HG02623 (cell line): ENCODE data around the gene LDB2.

ENCODE experiments used
- ATAC-seq: cut with Tn5 transposase; IDR thresholded peaks from one replicate; pipeline ENCODE4 v1.9.1; 2021; ENCODE audit warnings: moderate library complexity; ENCODE audit not compliant: unreplicated experiment

Gene LDB2

DNA sequence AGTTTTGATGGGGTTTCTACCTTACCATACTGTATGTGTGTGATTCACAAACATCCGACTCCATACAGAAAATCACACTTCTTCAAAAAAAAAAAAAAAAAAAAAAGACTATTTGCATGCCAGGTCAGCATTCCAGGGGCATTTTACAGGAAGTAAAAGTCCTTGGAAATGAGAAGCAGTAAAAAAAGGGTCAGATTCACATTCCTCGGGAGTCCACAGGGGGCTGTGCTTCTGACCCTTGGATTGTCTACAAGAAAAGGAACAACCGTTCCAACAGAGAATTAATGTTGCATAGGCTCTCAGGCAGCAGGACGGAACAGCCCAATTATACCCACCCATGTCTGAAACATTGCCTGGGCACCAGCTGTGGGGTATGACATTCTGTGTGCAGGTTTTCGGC, 290.3 kb downstream of the LDB2 start:
- ATAC-seq: no peak

- ATAC-seq: no peak
Observed at GRCh38 chr4:16607241-16608066, 291.0 kb downstream of the LDB2 start.

- no peak for ATAC-seq
Observed at GRCh38 chr4:16606691-16607090, 291.8 kb downstream of the LDB2 start.

GRCh38 chr4:16603178-16603577, 295.3 kb downstream of the LDB2 start:
- ATAC-seq: no peak

DNA sequence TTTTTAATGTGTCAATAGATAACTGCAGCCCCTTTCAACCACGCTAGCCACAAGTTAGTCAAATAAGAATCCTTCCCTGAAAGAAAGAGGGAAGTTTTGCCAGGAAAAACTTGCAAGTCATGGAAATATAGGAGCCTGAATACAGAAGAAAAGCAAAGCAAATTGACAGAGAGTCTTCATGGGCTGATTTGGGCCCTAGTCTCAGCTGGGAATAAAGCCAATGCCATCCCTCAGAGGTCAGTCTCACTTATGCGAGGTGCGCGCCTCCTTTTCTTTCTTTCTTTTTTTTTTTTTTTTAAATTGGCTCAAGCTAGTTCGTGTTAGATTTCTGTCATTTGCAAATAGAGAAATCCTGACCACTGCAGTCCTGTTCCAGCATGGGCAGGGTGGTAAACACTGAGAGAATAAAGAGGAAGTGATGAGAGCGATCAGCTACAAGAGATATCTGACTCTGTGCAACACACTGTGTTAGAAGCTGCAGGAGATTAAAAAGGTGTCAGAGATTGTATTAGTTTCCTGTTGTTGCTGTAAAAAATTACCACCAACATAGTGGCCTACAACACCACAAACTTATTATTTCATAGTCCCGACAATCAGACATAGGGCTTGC, 299.7 kb downstream of the LDB2 start:
- ATAC-seq: no peak

- ATAC-seq: no peak
Observed at GRCh38 chr4:16597845-16598596, 300.4 kb downstream of the LDB2 start.

GRCh38 chr4:16597443-16597842, 301.0 kb downstream of the LDB2 start:
- no peak for ATAC-seq

DNA sequence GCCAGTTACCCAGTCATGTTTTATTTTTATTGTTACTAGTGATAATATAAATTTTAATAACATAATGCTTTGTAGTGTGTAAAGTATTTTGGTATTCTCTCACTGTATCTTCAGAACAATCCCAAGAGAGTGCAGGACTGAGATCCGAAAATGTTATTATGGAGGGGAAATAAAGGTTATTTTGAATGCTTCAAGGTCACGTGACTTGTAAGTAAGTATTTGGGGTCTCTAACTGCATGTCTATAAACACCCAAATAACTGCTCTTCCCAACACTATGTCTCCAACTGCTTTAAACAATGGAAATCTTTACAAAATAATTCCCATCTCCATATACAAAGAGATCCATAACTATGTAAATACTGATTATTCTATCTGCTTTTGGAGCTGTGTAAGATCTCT, 302.2 kb downstream of the LDB2 start:
- no peak for ATAC-seq

GRCh38 chr4:16594128-16594527, 304.3 kb downstream of the LDB2 start:
- no peak for ATAC-seq

- ATAC-seq: no peak
Observed at GRCh38 chr4:16593386-16593785, 305.1 kb downstream of the LDB2 start.

- ATAC-seq: no peak
Observed at GRCh38 chr4:16591272-16591826, 307.1 kb downstream of the LDB2 start.

DNA sequence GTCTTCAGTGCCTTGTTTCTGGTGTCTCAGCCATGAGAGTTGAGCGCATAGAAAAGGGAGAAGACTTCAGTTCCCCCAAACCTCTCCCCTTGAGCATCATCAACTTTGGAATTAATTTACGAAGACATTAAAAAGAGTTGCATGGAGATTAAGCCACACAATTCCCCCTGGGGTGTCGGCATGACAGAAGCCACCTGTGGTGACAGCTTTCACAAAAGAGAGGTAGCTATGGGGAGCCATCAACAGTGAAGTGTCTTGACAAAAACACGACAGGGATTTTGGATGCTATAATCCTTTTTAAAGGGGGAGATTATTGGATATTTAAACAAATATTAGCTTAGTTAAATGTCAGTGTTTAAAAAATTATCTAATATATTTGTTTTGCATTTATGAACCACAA, 307.6 kb downstream of the LDB2 start:
- no peak for ATAC-seq

GRCh38 chr4:16588651-16589050, 309.8 kb downstream of the LDB2 start:
- no peak for ATAC-seq

GRCh38 chr4:16588149-16588548, 310.3 kb downstream of the LDB2 start:
- no peak for ATAC-seq

GRCh38 chr4:16585053-16585452, 313.4 kb downstream of the LDB2 start:
- ATAC-seq: no peak

DNA sequence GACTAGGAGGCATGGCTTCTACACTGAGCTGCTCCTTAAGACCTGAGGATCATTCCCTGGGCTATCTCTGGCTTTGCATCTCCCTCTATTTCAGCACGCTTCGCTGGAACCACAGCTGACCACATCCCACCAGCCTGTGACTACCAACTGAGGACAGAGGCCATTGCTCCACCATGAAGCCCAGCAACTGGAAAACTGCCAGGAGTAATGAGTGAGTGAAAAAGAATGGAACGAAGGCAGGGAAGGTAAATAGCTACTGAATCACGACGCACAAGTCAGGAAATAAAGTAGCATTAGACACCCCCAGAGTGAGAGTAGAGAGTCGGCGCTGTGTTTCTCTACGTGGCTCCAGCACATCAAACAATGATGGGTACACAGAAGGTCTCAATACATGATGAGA, 314.7 kb downstream of the LDB2 start:
- ATAC-seq: no peak

DNA sequence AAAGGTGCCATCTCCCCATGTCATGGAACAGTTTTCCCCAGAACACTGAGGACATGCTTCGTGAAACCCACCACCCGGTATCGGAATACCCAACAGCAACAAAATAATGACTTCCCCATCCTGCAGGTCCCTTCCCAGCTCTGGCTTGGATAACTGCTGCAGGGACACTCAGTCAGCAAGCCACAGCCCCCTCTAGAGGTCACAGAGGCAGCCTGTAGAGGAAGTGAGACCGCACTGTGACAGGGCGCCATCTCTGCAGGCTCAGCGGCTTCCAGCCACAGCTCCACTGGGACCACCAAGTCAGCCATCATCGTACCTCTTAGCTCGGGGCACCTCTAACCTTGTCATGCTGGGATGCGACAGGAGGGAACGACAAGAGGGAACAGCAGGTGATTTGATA, 315.9 kb downstream of the LDB2 start:
- ATAC-seq: no peak

GRCh38 chr4:16582036-16582435, 316.4 kb downstream of the LDB2 start:
- ATAC-seq: no peak

- ATAC-seq: no peak
Observed at GRCh38 chr4:16581117-16581516, 317.3 kb downstream of the LDB2 start.

GRCh38 chr4:16580514-16580913, 317.9 kb downstream of the LDB2 start:
- ATAC-seq: no peak

GRCh38 chr4:16579866-16580265, 318.6 kb downstream of the LDB2 start:
- no peak for ATAC-seq

- no peak for ATAC-seq
Observed at GRCh38 chr4:16577177-16577576, 321.3 kb downstream of the LDB2 start.
